ENCODE results near the gene SLC6A2.

DNA sequence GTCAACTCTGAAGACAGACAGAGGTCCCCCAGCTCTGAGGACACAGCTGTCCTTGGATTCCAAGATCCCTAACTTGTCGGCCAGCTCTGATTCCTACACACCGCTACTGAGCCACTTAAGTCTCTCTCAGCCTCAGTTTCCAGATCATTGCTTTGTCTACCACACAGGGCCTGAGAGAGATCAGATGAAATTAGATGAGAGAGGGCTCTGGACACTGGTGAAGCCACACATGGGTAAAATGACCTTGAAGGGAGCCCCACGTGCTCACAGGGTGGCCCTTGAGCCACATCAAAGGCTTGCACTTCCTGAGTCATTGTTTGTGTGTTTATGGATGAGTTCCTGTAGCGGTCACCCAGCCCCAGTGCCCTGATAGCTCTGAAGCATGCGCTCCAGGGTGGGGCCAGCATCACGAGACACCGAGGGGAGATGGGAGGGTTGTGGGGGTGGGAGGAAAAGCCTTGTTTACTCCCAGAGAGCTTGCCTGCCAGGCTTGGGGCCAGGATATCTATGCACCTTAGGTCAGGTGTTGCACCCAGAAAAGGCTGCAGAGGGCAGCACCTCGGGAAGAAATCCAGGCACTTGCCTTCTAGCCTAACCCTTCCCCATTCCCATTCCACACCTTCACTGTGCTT lies 32.7 kb upstream of the SLC6A2 start:
- TF ChIP-seq POLR2A (IDR thresholded peaks at IDR 0.05) = no peak
- TF ChIP-seq CTCF (IDR thresholded peaks at IDR 0.05) = no peak

All from transverse colon (tissue), 3 donors.